A673 (cell line): Measurements from ENCODE around the gene SLC39A3. TPM values are rescaled to one million over a fixed set of nuclear protein-coding genes. Genes with fewer than 3 reads are reported as not detected.

ENCODE experiments used
- BruUV-seq: library from RNA; stranded (reverse); fragments of 400-500 nt; replicated peaks from 2 replicates; lab custom pipeline; 2021; lab: Mats Ljungman, UMichigan
- CTCF ChIA-PET: fragments of 300-600 bp; sonication (Branson Sonifier 250); formaldehyde crosslinking; loops from one replicate; lab custom pipeline; 2022; ENCODE audit warnings: antibody characterized with exemption; lab: Charles Lee
- POLR2A ChIA-PET: fragments of 300-600 bp; sonication (Branson Sonifier 250); formaldehyde crosslinking; loops from one replicate; lab custom pipeline; 2022; ENCODE audit warnings: antibody characterized with exemption; ENCODE audit not compliant: low non-redundant PET; lab: Charles Lee
- DNase-seq: peaks from one replicate; pipeline ENCODE4 v3.0.0-alpha.2; 2015; ENCODE audit warnings: low spot score
- H3K27ac ChIP-seq: fragments of 200-600 bp; sonication (generic); 2 replicates; pipeline ENCODE4 v1.5.1; 2016; ENCODE audit warnings: mixed run types, low read depth, mild to moderate bottlenecking, mixed read lengths, antibody characterized with exemption, low read length; ENCODE audit not compliant: poor library complexity, severe bottlenecking
- H3K27me3 ChIP-seq: fragments of 200-600 bp; sonication (generic); replicated peaks from 2 replicates; pipeline ENCODE4 v1.6.1; 2017; ENCODE audit warnings: mixed run types, low read depth, mild to moderate bottlenecking, mixed read lengths, antibody characterized with exemption, low read length; ENCODE audit not compliant: insufficient read depth, poor library complexity
- H3K36me3 ChIP-seq: fragments of 200-600 bp; sonication (generic); 2 replicates; pipeline ENCODE4 v1.6.1; 2016; ENCODE audit warnings: mixed run types, mild to moderate bottlenecking, mixed read lengths, antibody characterized with exemption, low read length; ENCODE audit not compliant: insufficient read depth, poor library complexity, severe bottlenecking
- H3K4me1 ChIP-seq: fragments of 200-600 bp; sonication (generic); 2 replicates; pipeline ENCODE4 v1.6.1; 2017; ENCODE audit warnings: mixed run types, mild to moderate bottlenecking, mixed read lengths, antibody characterized with exemption, low read length; ENCODE audit not compliant: insufficient read depth, poor library complexity, severe bottlenecking
- H3K4me3 ChIP-seq: fragments of 200-600 bp; sonication (generic); 2 replicates; pipeline ENCODE4 v1.5.1; 2016; ENCODE audit warnings: low read depth, mixed run types, mild to moderate bottlenecking, mixed read lengths, low read length; ENCODE audit not compliant: poor library complexity, severe bottlenecking
- H3K9me3 ChIP-seq: fragments of 200-600 bp; sonication (generic); 2 replicates; pipeline ENCODE4 v1.6.1; 2016; ENCODE audit warnings: mixed run types, low read depth, mild to moderate bottlenecking, mixed read lengths, antibody characterized with exemption, low read length; ENCODE audit not compliant: poor library complexity, severe bottlenecking
- CTCF ChIP-seq: fragments of 300-800, 200-600 bp; sonication (generic); conservative IDR thresholded peaks from 2 replicates; pipeline ENCODE4 v1.5.1; 2017; ENCODE audit warnings: low read depth, mild to moderate bottlenecking, antibody characterized with exemption, low read length, moderate library complexity, mixed read lengths
- EZH2 ChIP-seq: fragments of 200-600 bp; sonication (generic); IDR thresholded peaks from 2 replicates; pipeline ENCODE4 v1.6.1; 2017; ENCODE audit warnings: borderline replicate concordance, low read depth, mild to moderate bottlenecking, mixed read lengths, antibody characterized with exemption, low read length; ENCODE audit not compliant: poor library complexity, severe bottlenecking
- intact Hi-C: fragments of 100-400 bp; cut with micrococcal nuclease; formaldehyde crosslinking; loops from one replicate; pipeline ENCODE4 v1.10.0; 2022; ENCODE audit not compliant: unreplicated experiment
- total RNA-seq: library from RNA; stranded (reverse); gene quantifications from 2 replicates; pipeline ENCODE4 v1.2.3, GENCODE V29; 2021

Gene SLC39A3
- total RNA-seq, 1 experiment from 2014 or later = 44.8 TPM

GRCh38 chr19:2766594-2767372, 27.0 kb upstream of the SLC39A3 start:
- intact Hi-C loops = no loop called here
- Histone ChIP-seq H3K36me3 (peaks cover 42% of the 10 kb centered on the region), H3K9me3 (no peaks in the 10 kb centered on the region), H3K27ac (no peak overlapping the region), H3K4me3 (no peak overlapping the region), H3K27me3 (no peaks in the 10 kb centered on the region), H3K4me1 (no peaks in the 10 kb centered on the region)
- ChIA-PET POLR2A (no interaction called here), CTCF (no interaction called here)
- DNase-seq = no peak
- no peak for TF ChIP-seq CTCF
- BruUV-seq = no TSS peak

GRCh38 chr19:2765376-2765775, 25.6 kb upstream of the SLC39A3 start:
- peaks cover 45% of the 10 kb centered on the region for H3K36me3 ChIP-seq
- POLR2A ChIA-PET = no interaction called here
- no TSS peak for BruUV-seq

GRCh38 chr19:2764945-2765344, 25.1 kb upstream of the SLC39A3 start:
- peaks cover 45% of the 10 kb centered on the region for H3K36me3 ChIP-seq
- BruUV-seq = no TSS peak
- H3K4me3 ChIP-seq = no peak overlapping the region
- no peaks in the 10 kb centered on the region for H3K4me1 ChIP-seq
- no peak for DNase-seq
- no peak for TF ChIP-seq EZH2
- ChIA-PET CTCF (no interaction called here), POLR2A (no interaction called here)
- intact Hi-C loops = no loop called here
- H3K9me3 ChIP-seq = no peaks in the 10 kb centered on the region
- no peak overlapping the region for H3K27ac ChIP-seq
- no peaks in the 10 kb centered on the region for H3K27me3 ChIP-seq

More at GRCh38 chr19:2765376-2765775, 25.6 kb upstream of the SLC39A3 start:
- H3K27me3 ChIP-seq = no peaks in the 10 kb centered on the region
- no peaks in the 10 kb centered on the region for H3K4me1 ChIP-seq
- no peak for TF ChIP-seq EZH2
- no peak for TF ChIP-seq CTCF
- H3K4me3 ChIP-seq = no peak overlapping the region
- CTCF ChIA-PET = no interaction called here
- intact Hi-C loops = no loop called here
- no peak overlapping the region for H3K27ac ChIP-seq
- DNase-seq = no peak
- H3K9me3 ChIP-seq = no peaks in the 10 kb centered on the region

GRCh38 chr19:2763687-2764086, 23.9 kb upstream of the SLC39A3 start:
- ChIA-PET CTCF (no interaction called here), POLR2A (no interaction called here)
- peaks cover 49% of the 10 kb centered on the region for H3K36me3 ChIP-seq
- no peaks in the 10 kb centered on the region for H3K27me3 ChIP-seq
- TF ChIP-seq EZH2 (no peak), CTCF (no peak)
- no peak overlapping the region for H3K4me3 ChIP-seq
- no peaks in the 10 kb centered on the region for H3K4me1 ChIP-seq
- no peak for DNase-seq
- H3K9me3 ChIP-seq = no peaks in the 10 kb centered on the region
- intact Hi-C loops = no loop called here
- BruUV-seq = no TSS peak
- no peak overlapping the region for H3K27ac ChIP-seq
